ENCODE results near the gene OTOP3. TPM values are rescaled to one million over a fixed set of nuclear protein-coding genes. Genes with fewer than 3 reads are reported as not detected.
"Not testable (repeated sequence)": the region's sequence is repeated elsewhere in the genome, so short reads cannot be mapped to it uniquely, and the experiment has no call there.

OTOP3 gene
- total RNA-seq, 6 experiments from 2014 or later: not detected

DNA sequence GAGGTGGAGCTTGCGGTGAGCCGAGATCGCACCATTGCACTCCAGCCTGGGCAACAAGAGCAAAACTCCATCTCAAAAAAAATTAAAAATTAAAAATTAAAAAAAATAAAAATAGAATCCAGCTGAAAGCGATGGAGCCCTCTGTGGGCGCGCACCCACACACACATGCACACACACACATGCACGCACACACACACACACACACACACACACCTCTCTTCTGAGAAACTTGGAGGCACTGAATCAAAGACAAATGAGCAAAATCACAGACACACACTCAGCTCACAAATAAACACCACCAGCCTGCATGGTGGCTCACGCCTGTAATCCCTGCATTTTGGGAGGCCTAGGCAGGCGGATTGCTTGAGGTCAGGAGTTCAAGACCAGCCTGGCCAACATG, 32.7 kb upstream of the OTOP3 start:
- H3K27me3 Mint-ChIP-seq (ENCODE audit: insufficient read depth): peaks cover 17% of the 10 kb centered on the region
- H3K4me3 Mint-ChIP-seq: no peak overlapping the region
- TF ChIP-seq, protein P1, sequence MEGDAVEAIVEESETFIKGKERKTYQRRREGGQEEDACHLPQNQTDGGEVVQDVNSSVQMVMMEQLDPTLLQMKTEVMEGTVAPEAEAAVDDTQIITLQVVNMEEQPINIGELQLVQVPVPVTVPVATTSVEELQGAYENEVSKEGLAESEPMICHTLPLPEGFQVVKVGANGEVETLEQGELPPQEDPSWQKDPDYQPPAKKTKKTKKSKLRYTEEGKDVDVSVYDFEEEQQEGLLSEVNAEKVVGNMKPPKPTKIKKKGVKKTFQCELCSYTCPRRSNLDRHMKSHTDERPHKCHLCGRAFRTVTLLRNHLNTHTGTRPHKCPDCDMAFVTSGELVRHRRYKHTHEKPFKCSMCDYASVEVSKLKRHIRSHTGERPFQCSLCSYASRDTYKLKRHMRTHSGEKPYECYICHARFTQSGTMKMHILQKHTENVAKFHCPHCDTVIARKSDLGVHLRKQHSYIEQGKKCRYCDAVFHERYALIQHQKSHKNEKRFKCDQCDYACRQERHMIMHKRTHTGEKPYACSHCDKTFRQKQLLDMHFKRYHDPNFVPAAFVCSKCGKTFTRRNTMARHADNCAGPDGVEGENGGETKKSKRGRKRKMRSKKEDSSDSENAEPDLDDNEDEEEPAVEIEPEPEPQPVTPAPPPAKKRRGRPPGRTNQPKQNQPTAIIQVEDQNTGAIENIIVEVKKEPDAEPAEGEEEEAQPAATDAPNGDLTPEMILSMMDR (IDR thresholded peaks at IDR 0.05): no peak
- H3K9me3 Mint-ChIP-seq: peaks cover 5% of the 10 kb centered on the region; the same call in 1 of the 2 replicates
- no peak overlapping the region for H3K27ac Mint-ChIP-seq
- H3K4me1 Mint-ChIP-seq (ENCODE audit: low read depth): no peaks in the 10 kb centered on the region
- DNase-seq: no peak
- no peaks in the 10 kb centered on the region for H3K36me3 Mint-ChIP-seq (ENCODE audit: low read depth)

DNA sequence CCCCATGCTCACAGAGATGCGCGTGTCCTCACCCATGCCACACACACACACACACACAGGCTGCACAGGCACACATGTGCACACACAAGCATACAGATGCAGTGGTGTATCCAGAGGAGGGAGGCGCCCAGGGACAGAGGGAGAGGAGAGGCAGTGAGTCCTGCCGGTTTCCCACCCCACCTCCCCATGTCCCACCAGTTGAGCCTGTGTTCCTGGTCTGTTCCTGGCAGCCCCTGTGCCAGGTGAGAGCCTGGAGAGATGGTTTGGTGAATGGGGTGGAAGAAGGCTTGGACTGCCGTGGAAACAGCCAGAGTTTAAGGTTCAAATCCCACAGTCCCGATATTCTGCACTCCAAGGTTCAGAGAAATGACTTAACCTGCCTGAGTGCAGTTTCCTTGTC, 32.0 kb upstream of the OTOP3 start:
- Mint-ChIP-seq H3K4me3 (no peak overlapping the region), H3K36me3 (ENCODE audit: low read depth) (no peaks in the 10 kb centered on the region), H3K9me3 (peaks cover 5% of the 10 kb centered on the region; the same call in 1 of the 2 replicates), H3K27me3 (ENCODE audit: insufficient read depth) (peaks cover 20% of the 10 kb centered on the region), H3K4me1 (ENCODE audit: low read depth) (no peaks in the 10 kb centered on the region), H3K27ac (no peak overlapping the region)
- TF ChIP-seq, protein P1 (IDR thresholded peaks at IDR 0.05): no peak
- DNase-seq: no peak

DNA sequence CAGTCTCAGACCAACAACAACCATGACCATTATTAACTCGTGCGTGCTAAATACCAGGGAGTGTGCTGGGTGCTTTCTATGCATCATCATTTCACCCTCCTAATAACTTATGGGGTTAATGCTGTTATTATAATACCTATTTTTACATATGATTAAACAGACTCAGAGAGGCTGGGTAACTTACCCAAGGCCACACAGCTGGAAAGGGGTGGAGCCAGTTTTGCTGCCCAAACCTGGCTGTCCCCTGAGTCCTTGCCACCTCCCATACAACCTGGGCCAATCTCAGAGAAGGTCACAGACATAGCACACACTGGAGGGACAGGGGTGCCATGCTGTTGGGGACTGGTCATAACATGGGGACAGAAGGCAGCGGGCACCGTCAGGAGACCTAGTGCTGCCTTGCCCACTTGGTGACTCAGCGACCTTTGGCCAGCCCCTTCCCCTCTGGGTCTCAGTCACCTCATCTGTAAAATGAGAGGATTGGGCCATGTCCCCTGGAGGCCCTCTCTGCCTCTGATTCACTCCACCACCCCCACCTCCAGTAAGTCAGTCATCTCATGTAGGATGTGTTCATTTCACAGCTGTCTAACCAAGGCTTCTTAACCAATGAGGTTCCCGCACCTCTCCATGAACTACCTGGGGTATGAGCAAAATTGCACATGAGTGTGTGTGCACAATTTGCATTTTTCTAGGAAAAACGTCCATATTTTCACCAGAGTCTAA, 30.9 kb upstream of the OTOP3 start:
- no peaks in the 10 kb centered on the region for H3K36me3 Mint-ChIP-seq (ENCODE audit: low read depth)
- DNase-seq: no peak
- no peaks in the 10 kb centered on the region for H3K4me1 Mint-ChIP-seq (ENCODE audit: low read depth)
- peaks cover 5% of the 10 kb centered on the region; the same call in 1 of the 2 replicates for H3K9me3 Mint-ChIP-seq
- H3K4me3 Mint-ChIP-seq: no peak overlapping the region
- TF ChIP-seq, protein P1 (IDR thresholded peaks at IDR 0.05): no peak
- peaks cover 25% of the 10 kb centered on the region for H3K27me3 Mint-ChIP-seq (ENCODE audit: insufficient read depth)
- H3K27ac Mint-ChIP-seq: no peak overlapping the region

DNA sequence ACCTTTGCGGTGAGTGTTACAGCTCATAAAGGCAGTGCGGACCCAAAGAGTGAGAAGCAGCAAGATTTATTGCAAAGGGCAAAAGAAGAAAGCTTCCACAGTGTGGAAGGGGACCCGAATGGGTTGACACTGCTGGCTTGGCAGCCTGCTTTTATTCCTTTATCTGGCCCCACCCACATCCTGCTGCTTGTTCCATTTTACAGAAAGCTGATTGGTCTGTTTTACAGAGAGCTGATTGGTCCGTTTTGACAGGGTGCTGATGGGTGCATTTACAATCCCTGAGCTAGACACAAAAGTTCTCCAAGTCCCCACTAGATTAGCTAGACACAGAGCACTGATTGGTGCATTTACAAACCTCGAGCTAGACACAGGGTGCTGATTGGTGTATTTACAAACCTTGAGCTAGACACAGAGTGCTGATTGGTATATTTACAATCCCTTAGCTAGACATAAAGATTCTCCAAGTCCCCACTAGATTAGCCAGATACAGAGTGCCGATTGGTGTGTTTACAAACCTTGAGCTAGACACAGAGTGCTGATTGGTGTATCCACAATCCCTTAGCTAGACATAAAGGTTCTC, 29.4 kb upstream of the OTOP3 start:
- not testable (repeated sequence) for H3K27ac Mint-ChIP-seq; H3K4me3 Mint-ChIP-seq; H3K9me3 Mint-ChIP-seq; H3K36me3 Mint-ChIP-seq (ENCODE audit: low read depth); DNase-seq; H3K4me1 Mint-ChIP-seq (ENCODE audit: low read depth)
- peaks cover 29% of the 10 kb centered on the region for H3K27me3 Mint-ChIP-seq (ENCODE audit: insufficient read depth)

DNA sequence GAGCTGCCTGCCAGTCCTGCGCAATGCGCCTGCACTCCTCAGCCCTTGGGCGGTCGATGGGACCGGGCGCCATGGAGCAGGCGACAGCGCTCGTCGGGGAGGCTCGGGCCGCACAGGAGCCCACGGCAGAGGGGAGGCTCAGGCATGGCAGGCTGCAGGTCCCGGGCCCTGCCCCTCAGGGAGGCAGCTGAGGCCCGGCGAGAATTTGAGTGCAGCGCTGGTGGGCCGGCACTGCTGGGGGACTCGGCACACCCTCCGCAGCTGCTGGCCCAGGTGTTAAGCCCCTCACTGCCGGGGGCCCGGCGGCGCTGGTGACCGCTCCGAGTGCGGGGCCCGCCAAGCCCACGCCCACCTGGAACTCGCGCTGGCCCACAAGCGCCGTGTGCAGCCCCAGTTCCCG, 28.7 kb upstream of the OTOP3 start:
- TF ChIP-seq, protein P1 (IDR thresholded peaks at IDR 0.05): no peak
- Mint-ChIP-seq H3K9me3 (peaks cover 5% of the 10 kb centered on the region; the same call in 1 of the 2 replicates), H3K27me3 (ENCODE audit: insufficient read depth) (peaks cover 29% of the 10 kb centered on the region), H3K4me1 (ENCODE audit: low read depth) (no peaks in the 10 kb centered on the region), H3K36me3 (ENCODE audit: low read depth) (no peaks in the 10 kb centered on the region), H3K27ac (no peak overlapping the region), H3K4me3 (no peak overlapping the region)
- no peak for DNase-seq

DNA sequence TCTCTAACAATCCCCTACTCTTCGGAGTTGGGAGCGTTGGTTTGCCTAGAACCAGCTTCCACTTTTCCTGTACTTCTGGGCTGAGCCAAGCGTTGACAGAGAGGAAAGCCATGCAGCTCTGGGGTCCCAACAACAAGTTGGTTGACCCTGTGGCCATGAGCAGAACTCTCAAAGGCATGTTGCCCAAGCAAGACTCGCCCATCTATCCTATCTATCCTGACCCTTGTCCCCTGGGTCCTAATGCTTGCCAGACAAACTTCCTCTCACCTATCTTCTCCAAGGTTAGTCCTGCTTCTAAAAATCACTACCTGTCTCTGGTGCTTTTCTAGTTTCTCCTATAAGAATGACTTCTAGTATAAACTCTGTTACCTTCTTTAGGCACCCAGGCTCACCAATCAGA, 26.6 kb upstream of the OTOP3 start:
- not testable (repeated sequence) for H3K36me3 Mint-ChIP-seq (ENCODE audit: low read depth)

DNA sequence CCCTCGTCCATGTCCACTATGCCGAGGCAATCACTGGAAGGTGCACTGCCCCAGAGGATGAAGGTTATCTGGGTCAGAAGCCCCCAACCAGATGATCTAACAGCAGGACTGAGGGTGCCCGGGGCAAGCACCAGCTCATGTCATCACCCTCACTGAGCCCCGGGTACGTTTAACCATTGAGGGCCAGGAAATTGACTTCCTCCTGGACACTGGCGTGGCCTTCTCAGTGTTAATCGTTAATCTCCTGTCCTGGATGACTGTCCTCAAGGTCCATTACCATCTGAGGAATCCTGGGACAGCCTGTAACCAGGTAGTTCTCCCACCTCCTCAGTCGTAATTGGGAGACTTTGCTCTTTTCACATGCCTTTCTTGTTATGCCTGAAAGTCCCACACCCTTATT, 24.3 kb upstream of the OTOP3 start:
- Mint-ChIP-seq H3K27me3 (ENCODE audit: insufficient read depth) (peaks cover 34% of the 10 kb centered on the region), H3K9me3 (peaks cover 13% of the 10 kb centered on the region; the same call in 1 of the 2 replicates)
- H3K4me1 Mint-ChIP-seq (ENCODE audit: low read depth); H3K36me3 Mint-ChIP-seq (ENCODE audit: low read depth); H3K4me3 Mint-ChIP-seq; DNase-seq; H3K27ac Mint-ChIP-seq: not testable (repeated sequence)

More for the DNA sequence above, 26.6 kb upstream of the OTOP3 start:
- not testable (repeated sequence) for H3K4me1 Mint-ChIP-seq (ENCODE audit: low read depth); DNase-seq; H3K4me3 Mint-ChIP-seq; H3K27ac Mint-ChIP-seq
- peaks cover 27% of the 10 kb centered on the region for H3K27me3 Mint-ChIP-seq (ENCODE audit: insufficient read depth)
- peaks cover 15% of the 10 kb centered on the region; the same call in 1 of the 2 replicates for H3K9me3 Mint-ChIP-seq

Data from HFFc6 (cell line).